NOMO-1 treated with DMSO at 0.1 percent for 48 hours (cell line): Measurements from ENCODE around the gene OR7C1.
"Not testable (repeated sequence)": the region's sequence is repeated elsewhere in the genome, so short reads cannot be mapped to it uniquely, and the experiment has no call there.

Experiments
- DNase-seq: peaks from one replicate; lab custom pipeline; 2025; ENCODE audit not compliant: unreplicated experiment; lab: John Stamatoyannopoulos, UW

Gene OR7C1

DNA sequence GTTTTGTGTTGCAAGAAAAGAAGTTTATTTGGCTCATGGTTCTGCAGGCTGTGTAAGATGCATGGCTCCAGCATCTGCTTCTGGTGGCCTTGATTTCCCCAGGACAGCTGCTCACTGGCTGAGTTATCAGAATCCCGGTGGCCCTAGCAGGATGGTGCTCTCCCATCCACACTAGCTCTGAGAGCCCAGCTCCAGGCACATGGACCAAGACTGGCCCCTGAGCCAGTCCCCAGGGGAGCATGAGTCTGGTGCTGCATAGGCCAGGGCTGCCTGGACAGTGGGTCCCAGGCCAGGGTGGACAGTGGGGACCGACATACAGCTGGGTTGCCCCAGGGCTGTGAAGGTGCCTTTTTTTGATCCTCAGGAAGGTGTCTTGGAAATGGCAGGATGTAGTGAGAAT is 67.0 kb downstream of the OR7C1 start:
- DNase-seq, result no peak

- no peak for DNase-seq
Measured at GRCh38 chr19:14767466-14767971, 67.5 kb downstream of the OR7C1 start.

- not testable (repeated sequence) for DNase-seq
Measured at GRCh38 chr19:14765841-14766240, 69.1 kb downstream of the OR7C1 start.

GRCh38 chr19:14765403-14765802 is 69.6 kb downstream of the OR7C1 start:
- DNase-seq, result not testable (repeated sequence)

DNA sequence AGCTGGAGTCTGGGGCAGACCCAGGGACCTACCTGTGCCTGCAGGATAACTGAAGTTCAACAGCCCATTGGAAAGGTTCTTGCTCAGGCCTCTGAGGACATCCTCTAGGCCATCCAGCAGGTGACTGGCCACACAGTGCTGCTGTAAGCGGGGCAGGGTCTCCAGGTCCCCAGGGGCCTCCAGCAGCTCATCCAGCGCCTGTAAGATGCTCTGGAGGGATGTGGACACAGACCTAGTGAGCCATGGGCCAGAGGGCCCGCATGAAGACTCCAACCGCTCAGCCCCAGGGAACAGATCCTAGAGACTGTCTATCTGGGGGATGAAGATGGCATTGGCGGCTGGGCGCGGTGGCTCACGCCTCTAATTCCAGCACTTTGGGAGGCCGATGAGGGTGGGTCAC is 70.6 kb downstream of the OR7C1 start:
- no peak for DNase-seq

DNA sequence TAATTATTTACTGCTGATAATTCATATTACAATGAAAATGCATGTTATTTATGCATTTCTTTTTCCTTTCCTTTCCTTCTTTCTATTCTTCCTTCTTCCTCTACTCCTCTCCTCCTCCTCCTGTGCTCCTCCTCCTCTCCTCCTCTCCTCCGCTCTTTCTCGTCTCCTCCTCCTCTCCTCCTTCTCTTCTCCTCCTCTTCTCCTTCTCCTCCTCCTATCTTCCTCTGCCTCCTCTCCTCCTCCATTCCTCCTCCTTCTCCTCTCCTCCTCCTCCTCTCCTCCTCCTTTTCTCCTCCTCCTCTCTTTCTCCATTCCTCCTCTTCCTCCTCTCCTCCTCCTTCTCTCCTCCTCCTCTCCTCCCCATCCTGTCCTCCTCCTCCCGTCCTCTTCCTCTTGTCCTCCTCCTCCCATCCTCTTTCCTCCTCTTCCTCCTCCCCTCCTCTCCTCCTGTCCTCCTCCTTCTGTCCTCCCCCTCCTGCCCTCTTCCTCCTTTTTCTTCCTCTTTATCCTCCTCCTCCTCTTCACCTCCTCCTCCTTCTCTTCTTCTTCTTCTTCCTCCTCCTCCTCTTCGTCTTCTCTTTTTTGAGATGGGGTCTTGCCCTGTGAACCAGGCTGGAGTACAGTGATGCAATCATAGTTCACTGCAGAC is 71.4 kb downstream of the OR7C1 start:
- DNase-seq, result no peak

GRCh38 chr19:14762111-14762510 is 72.9 kb downstream of the OR7C1 start:
- no peak for DNase-seq

GRCh38 chr19:14761607-14762006 is 73.4 kb downstream of the OR7C1 start:
- no peak for DNase-seq

DNA sequence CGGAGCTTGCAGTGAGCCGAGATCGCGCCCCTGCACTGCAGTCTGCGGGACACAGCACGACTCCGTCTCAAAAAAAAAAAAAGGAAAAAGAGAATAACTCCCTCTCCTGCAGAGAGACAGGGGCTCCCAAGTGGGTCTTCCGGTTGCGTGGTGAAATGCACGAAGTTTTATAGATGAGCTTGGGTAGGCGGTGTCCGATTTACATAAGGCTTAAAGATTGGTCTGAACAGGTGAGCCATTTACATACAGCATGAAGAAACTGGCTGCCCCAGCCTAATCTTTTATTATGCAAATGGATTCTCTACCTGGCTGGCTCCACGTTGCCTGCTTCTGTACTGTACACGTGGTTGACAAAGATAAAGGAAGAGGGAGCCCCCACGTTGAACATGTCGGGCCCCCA is 76.2 kb downstream of the OR7C1 start:
- no peak for DNase-seq

- DNase-seq, result peak; percentile 33
Measured at GRCh38 chr19:14748601-14749000, 86.4 kb downstream of the OR7C1 start.
